ENCODE data around the gene KIFAP3.
"Not testable (repeated sequence)": the region's sequence is repeated elsewhere in the genome, so short reads cannot be mapped to it uniquely, and the experiment has no call there.

The KIFAP3 gene

DNA sequence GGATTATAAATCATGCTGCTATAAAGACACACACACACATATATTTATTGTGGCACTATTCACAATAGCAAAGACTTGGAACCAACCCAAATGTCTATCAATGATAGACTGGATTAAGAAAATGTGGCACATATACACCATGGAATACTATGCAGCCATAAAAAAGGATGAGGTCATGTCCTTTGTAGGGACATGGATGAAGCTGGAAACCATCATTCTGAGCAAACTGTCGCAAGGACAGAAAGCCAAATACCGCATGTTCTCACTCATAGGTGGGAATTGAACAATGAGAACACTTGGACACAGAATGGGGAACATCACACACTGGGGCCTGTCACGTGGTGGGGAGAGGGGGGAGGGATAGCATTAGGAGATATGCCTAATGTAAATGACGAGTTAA lies 12.8 kb downstream of the KIFAP3 start:
- not testable (repeated sequence) for DNase-seq

DNA sequence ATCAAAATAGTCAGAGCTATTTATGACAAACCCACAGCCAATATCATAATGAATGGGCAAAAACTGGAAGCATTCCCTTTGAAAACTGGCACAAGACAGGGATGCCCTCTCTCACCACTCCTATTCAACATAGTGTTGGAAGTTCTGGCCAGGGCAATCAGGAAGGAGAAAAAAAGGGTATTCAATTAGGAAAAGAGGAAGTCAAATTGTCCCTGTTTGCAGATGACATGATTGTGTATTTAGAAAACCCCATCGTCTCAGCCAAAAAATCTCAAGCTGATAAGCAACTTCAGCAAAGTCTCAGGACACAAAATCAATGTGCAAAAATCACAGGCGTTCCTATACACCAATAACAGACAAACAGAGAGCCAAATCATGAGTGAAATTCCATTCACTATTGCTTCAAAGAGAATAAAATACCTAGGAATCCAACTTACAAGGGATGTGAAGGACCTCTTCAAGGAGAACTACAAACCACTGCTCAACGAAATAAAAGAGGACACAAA lies 14.4 kb downstream of the KIFAP3 start:
- DNase-seq, result not testable (repeated sequence)

DNA sequence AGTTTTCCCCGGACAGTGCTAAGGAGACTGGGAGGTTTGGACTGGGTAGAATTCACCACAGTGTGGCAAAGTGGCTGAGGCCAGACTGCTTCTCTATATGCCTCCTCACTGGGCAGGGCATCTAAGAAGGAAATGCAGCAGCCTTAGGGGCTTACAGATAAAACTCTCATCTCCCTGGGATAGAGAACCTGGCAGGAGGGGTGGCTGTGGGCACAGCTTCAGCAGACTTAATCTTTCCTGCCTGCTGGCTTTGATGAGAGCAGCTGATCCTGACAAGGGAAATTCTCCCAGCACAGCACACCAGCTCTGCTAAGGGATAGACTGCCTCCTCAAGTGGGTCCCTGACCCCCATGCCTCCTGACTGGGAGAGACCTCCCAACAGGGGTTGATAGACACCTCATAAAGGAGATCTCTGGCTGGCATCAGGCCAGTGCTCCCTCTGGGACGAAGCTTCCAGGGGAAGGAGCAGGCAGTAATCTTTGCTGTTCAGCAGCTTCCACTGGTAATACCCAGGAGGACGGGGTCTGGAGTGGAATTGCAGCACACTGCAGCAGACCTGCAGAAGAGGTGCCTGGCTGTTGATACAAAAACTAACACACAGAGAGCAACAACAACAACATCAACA lies 25.2 kb downstream of the KIFAP3 start:
- DNase-seq, result no peak

DNA sequence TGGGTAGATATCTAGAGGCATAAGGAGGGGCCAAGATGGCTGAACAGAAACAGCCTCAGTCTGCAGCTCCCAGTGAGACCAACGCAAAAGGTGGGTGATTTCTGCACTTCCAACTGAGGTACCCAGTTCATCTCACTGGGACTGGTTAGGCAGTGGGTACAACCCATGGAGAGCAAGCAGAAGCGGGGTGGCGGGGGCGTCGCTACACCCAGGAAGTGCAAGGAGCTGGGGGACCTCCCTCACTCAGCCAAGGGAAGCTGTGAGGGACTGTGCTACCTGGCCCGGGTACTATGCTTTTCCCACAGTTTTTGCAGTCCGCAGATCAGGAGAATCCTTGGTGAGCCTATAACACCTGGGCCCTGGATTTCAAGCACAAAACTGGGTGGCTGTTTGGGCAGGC lies 26.0 kb downstream of the KIFAP3 start:
- DNase-seq, result no peak

DNA sequence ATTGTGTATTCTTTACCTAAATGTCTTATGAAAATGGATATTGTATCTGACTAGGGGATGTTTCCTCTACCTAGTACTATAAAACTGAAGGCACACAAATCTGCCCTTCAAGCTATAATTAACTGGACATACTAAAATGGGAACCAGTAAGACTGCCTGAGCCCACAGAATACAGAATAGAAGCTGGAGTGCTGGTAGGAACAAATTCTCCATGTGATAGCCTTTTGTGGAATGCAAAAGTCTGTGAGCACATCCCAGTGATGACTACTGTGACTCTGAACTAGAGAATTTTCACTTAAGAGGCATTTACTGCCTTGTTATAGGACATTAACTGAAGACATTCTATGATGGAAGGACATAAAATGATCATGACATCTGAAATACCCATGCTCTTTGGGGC lies 30.3 kb downstream of the KIFAP3 start:
- no peak for DNase-seq

DNA sequence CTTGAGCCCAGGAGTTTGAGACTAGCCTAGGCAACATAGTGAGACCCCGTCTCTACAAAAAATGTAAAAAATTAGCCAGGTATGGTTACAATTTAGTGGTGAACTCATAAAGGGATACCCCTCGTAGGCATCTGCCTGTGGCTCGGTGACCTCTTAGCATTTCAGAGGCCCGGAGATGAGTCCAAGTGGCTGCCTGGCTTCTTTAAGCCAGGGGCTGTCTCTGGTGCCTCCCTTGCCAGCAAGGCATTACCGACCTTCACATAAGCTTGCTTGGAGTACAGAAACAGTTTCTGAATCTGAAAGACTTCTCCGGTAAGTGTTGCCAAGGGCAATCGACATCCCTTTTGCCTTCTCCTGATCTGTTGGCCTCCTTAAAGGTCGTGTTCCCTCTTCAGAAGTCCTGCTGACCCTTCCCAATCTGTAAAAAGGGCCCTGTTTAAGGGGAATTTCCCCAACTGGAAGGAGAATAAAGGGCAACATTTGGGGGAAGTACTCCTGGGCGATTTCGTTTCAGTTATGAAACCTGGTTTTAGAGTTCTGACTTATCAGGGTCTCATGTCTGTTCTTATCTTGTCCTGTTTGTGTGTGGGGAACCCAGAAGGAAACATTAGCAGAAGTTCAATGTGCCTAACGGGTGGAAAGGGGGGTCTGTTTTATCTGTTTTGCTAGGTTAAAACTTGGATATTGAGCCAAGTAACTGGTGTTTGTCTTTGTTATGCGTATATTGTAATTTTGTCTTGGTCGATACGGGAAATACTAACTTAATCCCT lies 32.9 kb downstream of the KIFAP3 start:
- no peak for DNase-seq

DNA sequence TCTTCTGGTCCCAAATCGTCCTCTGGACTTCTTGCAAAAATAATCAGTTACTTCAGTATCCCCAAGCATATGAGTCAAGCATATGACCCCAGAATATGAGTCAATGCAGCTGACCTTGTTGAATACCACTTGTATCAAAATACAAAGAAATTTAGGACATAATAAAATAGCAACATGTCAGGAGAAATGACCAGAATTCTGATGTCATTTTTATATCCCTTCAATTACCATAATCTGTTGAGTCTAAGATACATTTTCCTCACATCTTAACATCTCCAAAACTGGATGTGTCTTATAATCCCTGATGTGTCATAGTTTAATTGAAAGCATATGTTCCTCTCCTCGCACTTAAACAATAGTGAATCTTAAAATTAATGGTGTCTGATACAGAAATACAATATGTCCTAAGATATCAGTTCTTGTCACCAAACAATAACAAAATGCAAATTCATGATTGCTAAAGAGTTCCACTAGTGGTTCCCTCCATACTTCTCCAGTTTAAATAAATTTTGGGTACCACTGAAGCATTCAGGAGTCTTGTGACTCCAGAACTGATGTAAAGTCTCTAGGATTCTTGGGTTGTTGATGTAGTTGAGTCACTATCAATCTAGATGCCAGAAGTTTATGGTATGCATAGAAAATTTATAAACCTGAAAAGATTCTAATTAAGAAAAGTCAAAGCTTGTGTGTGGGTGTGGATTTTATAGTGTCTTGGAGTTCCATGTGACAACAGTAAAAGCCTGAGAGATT lies 41.8 kb downstream of the KIFAP3 start:
- DNase-seq, result no peak

DNA sequence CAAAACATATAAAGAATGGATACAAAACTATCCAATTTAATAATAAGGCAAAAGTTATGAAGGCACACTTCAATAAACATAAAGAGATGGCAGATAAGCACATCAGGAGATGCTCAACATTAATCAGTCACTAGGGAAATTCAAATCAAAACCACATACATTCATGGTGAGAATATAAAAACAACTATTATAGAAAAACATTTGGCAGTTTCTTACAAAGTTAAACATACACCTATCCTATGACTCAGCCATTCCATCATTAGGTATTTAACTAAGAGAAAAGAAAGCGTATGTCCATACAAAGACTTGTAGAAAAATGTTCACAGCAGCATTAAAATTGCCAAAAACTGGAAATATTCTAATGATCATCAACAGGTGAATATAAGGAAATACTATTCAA lies 44.3 kb downstream of the KIFAP3 start:
- DNase-seq, result no peak

DNA sequence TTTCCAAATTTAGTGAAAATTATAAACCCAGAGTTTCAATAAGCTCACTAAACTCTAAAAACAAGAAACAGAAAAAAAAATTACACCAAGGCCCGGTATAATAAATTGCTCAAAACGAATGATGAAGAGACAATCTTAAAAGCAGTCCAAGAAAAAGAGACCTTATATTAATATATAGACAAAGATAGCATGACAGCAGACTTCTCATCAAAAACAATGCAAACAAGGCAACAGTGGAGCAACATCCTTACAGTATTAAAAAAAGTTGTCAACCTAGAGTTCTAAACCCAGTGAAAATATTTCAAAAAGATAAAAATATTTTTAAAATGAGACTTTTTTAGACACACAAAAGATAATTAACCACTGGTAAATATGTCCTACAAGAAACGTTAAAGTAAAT lies 46.7 kb downstream of the KIFAP3 start:
- DNase-seq, result no peak

DNA sequence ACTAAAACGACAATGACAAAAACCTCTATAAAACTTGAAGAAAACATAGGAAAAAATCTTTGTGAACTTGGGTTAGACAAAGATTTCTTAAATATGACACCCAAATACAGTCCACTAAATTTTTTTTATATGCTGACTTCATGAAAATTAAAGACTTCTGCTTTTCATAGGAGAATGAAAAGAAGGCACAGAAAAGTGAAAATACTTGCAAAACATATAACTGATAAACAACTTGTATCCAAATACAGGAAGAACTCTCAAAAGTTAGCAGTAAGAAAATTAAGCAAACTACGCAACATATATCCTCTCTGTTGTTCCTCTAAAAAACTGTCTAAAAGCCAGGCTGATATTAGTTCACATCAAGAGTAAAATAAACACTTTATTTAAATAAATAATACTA lies 53.6 kb downstream of the KIFAP3 start:
- DNase-seq, result no peak

DNA sequence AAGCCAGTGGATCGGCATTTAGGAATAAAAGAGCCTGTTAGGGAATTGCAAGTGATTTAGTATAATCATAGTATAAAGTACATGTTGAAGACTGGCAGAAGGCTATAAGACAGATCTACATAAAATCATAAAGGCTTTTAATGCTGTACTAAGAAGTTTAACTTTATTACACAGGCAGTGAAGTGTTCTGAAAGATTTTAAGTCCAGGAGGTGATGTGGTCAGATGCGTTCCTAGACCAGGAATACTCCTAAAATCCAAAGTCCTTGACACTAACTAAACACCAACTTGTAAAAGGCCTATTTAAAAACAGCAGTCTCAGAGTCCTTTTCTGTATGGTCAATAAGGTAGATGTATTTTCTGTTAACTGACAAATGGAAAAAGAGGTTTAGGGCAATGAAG lies 57.0 kb downstream of the KIFAP3 start:
- DNase-seq, result no peak

DNA sequence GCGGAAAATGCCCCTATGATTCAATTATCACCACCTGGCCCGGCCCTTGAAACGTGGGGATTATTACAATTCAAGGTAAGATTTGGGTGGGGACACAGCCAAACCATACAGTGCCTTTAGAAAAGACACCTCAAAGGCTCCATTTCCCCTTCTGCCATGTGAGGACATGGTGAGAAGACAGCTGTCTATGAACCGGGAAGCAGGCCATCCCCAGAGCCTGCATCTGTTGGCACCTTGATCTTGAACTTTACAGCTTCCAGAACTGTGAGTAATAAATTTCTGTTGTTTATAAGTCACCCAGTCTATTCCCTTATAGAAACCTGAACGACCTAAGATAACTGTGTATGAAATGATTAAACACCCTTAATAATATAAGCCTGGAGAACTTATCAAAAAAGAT lies 61.6 kb downstream of the KIFAP3 start:
- DNase-seq, result no peak

DNA sequence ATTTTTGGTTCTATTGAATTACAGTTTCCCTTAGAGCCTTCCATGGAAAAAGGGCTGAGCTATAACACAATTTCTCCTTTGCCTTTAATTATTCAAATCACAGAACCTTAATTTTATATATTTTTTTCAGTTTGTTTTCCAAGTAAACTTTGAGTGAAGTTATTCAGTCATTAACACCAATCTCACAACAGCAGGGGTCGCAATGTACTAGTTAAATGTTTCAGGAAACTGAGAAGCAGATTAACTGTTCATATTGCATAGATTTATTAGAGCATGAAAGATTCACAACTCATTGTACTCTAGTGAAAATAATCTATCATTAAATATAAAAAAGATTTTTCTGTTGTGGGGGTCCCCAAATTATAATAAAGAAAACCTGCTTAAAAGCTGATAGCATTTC lies 64.1 kb downstream of the KIFAP3 start:
- no peak for DNase-seq

DNA sequence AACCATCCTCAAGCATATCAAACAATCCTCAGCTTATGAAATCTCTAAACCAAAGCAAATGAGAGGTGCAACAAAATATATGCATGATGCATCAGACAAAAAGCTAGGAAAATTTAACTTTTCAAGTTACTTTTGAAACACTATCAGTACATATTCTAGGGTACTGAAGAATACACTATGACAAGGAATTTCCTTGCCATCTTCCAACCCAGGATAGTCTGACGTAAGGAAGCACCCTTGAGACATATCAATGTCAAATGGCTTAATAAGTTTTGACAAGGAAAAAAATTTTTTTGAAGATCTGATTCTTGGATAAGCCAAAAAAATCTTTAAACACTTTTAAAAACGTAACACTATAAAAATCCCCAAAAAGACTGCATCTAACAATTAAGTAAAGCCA lies 64.9 kb downstream of the KIFAP3 start:
- no peak for DNase-seq

DNA sequence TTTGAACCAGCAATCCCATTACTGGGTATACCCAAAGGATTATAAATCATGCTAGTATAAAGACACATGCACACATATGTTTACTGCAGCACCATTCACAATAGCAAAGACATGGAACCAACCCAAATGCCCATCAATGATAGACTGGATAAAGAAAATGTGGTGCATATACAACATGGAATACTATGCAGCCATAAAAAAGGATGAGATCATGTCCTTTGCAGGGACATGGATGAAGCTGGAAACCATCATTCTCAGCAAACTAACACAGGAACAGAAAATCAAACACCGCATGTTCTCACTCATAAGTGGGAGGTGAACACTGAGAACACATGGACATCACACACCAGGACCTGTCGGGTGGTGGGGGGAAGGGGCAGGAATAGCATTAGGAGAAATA lies 65.8 kb downstream of the KIFAP3 start:
- not testable (repeated sequence) for DNase-seq

DNA sequence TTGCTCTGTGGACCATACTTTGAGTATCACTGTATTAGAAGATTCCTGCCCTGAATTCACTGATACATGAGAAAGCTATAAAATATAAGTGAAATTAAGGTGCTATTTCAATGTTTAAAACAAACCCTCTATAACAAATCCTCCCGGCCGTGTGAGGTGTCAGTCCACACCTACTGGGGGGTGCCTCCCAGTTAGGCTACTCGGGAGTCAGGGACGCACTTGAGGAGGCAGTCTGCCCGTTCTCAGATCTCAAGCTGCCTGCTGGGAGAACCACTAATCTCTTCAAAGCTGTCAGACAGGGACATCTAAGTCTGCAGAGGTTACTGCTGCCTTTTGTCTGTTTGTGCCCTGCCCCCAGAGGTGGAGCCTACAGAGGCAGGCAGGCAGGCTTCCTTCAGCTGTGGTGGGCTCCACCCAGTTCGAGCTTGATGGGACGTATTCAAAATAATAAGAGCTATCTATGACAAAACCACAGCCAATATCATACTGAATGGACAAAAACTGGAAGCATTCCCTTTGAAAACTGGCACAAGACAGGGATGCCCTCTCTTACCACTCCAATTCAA lies 71.1 kb downstream of the KIFAP3 start:
- not testable (repeated sequence) for DNase-seq

DNA sequence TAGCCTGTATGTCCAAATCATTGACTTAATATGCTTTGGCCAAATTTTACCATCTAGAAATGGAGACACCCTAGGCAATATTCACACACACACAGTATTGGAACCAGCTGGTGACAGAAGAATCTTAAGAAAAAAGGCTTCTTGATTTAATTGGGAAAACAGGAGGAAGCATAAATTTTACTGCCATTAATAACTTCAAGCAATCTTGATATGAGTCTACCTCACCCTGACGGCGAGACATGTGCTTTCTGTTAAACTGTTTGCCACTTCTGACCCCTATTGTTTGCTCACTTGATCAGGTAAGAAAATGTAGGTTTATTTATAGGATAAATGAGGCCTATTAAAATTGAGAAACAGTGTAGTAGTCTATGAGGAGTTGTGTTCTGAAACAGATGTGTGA lies 73.2 kb downstream of the KIFAP3 start:
- no peak for DNase-seq

DNA sequence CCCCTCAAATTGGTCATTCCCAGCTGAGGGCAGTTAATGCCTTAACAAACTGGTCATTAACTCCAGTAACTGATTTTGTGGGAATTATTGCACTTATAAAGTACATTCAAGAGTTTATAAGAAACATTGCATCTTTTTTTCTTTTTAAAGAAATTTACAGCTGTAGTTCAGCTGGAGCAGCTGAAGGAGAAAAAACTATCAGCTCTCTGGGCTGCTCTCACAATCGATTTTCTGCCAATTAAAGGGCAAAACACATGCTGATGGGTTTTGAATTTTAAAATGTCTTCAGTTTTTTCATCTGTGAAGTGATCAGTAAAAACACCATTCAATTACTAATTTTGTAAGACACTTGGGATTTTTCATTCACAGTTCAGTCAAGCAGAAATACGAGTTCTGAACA lies 74.7 kb downstream of the KIFAP3 start:
- DNase-seq, result no peak

DNA sequence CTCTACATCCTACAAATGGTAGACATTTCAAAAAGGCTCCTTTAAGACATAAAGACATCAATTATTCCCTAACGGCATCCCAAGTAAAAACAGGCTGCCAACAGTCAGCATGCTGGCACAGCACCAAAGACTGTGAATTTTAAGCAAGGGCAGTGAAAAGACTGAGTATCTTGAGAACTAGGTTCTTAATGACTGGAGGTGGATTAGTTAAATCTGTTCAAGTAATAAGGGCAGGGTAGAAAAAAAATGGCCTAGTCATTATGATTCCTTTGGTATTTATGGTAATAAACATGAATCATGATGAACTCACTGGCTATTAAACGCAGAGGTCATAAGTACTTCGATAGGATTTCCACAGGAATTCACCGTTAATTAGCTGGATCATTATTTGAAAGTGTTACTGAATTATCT lies 75.2 kb downstream of the KIFAP3 start:
- no peak for DNase-seq

DNA sequence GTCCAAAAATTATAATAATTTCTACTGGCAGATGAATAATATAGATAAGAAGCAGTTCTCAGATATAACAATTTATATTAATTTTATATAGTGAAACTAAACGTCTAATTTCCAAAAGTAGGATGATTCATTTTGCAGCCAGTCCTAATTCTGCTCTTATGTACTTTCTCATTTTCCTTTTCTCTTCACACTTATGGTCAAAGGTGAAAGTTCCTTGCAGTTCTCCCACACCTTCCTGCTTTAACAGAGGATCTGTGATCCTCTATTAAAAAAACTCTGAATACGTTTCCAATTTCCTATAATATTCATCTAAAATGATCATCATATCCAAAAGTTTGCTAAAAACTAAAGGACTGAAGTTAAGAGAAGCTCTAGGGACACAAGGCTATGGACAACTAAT lies 78.5 kb downstream of the KIFAP3 start:
- DNase-seq, result no peak

DNA sequence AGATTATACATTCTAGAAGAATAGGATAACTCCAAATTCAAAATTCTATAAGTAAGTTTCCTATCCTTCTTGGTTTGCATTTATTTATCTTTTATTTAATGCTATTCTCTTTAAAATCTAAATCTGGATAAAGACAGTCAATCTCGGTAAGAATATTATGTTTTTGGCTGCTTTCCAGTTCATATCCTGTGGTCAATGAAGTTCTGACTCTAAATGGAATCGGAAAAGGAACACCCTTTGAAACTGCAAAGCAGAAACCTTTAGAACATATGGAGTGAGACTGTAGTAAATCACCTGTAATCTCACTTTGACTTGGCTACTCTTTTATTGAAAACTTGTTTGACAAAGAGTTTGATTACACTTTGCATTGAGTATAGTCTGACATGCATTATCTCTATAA lies 85.2 kb downstream of the KIFAP3 start:
- DNase-seq, result no peak

DNA sequence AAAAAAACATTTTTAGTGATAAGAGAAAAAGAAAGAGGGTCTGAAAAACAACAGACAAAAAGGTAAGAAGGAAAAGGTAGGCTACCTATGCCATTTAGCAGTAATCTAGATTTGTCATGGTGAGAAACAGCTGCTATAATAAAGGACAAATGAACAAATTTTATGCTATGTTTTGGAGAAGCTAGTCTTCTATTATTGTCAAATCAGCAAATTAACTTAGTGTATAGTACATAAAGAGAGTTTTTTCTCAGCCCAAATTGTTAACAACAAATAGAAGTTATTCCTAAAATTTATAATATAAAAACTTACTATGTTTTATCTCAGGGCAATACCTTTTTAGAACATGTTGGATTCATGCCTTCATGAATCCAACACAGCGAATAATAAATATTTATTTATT lies 88.7 kb downstream of the KIFAP3 start:
- no peak for DNase-seq

DNA sequence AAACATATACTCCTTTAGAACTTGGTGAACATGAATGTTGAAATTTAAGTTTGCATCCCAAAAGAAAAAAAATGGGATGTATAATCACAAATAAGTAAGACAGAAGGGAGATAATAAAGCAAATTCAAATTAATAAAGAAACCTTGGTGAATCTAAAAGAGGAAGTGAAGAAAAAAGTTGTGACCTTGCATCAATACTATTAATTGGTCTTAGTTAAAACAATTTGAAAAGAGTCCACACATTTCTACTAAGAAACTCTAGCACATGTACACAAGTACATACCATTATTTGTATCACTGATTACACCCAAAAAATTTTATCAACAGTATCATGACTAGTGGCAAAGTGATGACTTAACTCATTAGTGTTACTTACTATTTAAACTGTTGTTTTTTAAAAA lies 100.4 kb downstream of the KIFAP3 start:
- no peak for DNase-seq

DNA sequence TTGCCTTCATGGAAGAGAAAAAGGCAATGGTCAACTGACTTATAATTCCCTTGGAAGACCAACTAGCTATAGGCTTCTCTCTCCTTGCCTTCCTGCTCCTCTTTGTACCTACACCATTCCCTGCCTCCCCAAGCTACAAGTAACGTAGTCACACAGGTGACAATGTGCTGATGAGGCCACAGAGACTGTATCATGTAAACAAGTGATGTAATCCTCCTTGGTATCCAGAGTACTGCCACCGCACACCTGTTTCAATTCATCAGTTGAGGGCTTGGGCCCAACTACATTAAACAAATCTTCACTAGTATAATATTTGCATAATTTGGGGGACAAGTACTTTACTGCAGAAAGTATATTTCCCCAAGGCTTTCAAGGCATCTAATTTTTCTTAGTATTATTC lies 104.4 kb downstream of the KIFAP3 start:
- no peak for DNase-seq
